Fibroblast of mammary gland (primary cell): ENCODE data around the gene CDKN3.
A peak's percentile ranks its signal among the peaks of the same experiment; 100 is the strongest.
"Not testable (repeated sequence)": the region's sequence is repeated elsewhere in the genome, so short reads cannot be mapped to it uniquely, and the experiment has no call there.

Experiments
- DNase-seq: peaks from one replicate; pipeline ENCODE4 v3.0.0-alpha.2; 2010; ENCODE audit warnings: low read depth
- H3K4me3 ChIP-seq: 2 replicates; pipeline ENCODE4 v1.5.1; 2011; ENCODE audit warnings: low read depth, mild to moderate bottlenecking, low read length, moderate library complexity; ENCODE audit not compliant: control insufficient read depth
- TF ChIP-seq, protein P1 (sequence below): conservative IDR thresholded peaks from 2 replicates; pipeline ENCODE4 v1.5.1; 2011; ENCODE audit warnings: low read depth, low read length, inconsistent platforms; ENCODE audit not compliant: control insufficient read depth, insufficient read depth

CDKN3 gene

DNA sequence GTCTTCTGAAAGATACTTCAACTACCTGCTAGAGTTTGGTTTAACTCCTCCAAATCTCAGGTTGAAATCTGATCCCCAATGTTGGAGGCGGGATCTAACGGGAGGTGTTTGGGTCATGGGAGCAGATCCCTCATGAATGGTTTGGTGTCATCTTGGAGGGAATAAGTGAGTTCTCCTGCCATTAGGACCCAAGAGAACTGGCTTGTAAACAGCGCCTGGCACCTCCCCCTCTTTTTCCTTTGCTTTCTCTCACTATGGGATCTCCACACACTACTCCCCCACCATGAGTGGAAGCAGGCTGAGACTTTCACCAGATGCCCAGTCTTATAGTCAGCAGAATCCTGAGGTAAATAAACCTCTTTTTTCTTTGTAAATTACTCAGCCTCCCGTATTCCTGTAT lies 41.9 kb downstream of the CDKN3 start:
- TF ChIP-seq, protein P1, sequence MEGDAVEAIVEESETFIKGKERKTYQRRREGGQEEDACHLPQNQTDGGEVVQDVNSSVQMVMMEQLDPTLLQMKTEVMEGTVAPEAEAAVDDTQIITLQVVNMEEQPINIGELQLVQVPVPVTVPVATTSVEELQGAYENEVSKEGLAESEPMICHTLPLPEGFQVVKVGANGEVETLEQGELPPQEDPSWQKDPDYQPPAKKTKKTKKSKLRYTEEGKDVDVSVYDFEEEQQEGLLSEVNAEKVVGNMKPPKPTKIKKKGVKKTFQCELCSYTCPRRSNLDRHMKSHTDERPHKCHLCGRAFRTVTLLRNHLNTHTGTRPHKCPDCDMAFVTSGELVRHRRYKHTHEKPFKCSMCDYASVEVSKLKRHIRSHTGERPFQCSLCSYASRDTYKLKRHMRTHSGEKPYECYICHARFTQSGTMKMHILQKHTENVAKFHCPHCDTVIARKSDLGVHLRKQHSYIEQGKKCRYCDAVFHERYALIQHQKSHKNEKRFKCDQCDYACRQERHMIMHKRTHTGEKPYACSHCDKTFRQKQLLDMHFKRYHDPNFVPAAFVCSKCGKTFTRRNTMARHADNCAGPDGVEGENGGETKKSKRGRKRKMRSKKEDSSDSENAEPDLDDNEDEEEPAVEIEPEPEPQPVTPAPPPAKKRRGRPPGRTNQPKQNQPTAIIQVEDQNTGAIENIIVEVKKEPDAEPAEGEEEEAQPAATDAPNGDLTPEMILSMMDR = no peak
- H3K4me3 ChIP-seq = no peak overlapping the region

DNA sequence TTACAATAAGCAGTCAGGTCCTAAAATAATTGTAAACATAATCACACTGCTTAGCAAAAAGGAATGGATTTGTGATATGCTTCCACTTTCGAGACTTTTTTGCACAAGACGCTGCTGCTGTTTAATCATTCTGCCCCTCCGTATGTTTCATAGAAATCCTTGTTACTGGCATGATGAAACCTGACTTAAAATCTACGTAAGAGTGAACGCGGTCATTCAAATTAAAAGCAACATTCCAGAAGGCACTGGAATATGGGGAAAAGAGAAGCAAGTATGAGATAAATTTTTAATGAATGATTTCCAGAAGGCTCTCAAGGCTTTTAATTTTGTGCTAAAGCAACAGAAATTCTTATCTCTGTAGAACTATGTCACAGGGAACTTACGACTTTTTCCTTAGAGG lies 43.2 kb downstream of the CDKN3 start:
- peak; percentile 44 for DNase-seq
- TF ChIP-seq, protein P1 = no peak
- peak overlapping the region; percentile 71 for H3K4me3 ChIP-seq

More for the DNA sequence above, 41.9 kb downstream of the CDKN3 start:
- no peak for DNase-seq

- TF ChIP-seq, protein P1 = no peak
- peak overlapping the region; percentile 71 for H3K4me3 ChIP-seq
- peak; percentile 15 for DNase-seq
Observed at GRCh38 chr14:54440476-54440872, 43.7 kb downstream of the CDKN3 start.

GRCh38 chr14:54440873-54441868 lies 44.4 kb downstream of the CDKN3 start, which contains the start of gene CNIH1:
TSS of gene CNIH1 (minus strand) at chr14:54441374. CDS start at chr14:54441327, 47 bp downstream.
- TF ChIP-seq, protein P1 = peak; percentile 67
- DNase-seq = peak; percentile 87
- peak within 1 kb of the TSS; percentile 71 for H3K4me3 ChIP-seq

DNA sequence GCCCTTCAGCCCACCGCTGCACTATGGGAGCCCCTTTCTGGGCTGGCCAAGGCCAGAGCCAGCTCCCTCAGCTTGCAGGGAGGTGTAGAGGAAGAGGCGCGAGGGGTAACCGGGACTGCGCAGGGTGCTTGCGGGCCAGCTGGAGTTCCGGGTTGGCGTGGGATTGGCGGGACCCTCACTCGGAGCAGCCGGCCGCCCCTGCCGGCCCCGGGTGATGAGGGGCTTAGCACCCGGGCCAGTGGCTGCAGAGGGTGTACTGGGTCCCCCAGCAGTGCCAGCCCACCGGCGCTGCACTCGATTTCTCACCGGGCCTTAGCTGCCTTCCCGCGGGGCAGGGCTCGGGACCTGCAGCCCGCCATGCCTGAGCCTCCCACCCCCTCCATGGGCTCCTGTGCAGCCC lies 46.2 kb downstream of the CDKN3 start:
- H3K4me3 ChIP-seq, DNase-seq: not testable (repeated sequence)

DNA sequence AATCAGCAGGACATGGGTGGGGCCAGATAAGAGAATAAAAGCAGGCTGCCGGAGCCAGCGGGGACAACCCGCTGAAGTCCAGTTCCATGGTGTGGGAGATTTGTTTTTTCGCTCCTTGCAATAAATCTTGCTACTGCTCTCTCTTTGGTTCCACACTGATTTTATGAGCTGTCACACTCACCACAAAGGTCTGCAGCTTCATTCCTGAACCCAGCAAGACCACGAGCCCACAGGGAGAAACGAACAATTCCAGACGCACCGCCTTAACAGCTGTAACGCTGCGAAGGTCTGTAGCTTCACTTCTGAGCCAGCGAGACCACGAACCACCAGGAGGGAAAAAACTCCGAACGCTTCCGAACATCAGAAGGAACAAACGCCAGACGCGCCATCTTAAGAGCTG lies 47.2 kb downstream of the CDKN3 start:
- H3K4me3 ChIP-seq = no peak overlapping the region
- peak; percentile 48 for DNase-seq
- TF ChIP-seq, protein P1 = no peak

DNA sequence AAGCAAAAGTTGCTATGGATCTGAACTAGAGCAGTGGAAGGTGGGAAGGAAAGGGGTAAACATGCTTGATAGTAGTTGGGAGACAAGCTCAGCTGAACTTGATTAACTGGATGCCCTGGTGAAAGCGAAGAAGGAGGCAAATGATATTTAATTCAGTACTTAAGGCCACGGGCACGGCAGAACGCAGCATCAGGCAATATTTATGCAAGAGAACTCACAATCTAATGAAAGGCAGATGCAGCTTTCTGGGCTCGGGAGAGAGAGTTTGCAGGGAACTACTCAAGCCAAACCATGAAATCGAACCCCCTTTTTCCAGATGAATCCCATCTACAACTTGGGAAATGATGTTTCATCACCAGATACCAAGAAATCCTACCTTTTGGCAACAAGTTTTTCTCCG lies 47.9 kb downstream of the CDKN3 start:
- TF ChIP-seq, protein P1 = no peak
- DNase-seq = peak; percentile 70
- no peak overlapping the region for H3K4me3 ChIP-seq
